Measurements from ENCODE around the gene SCAMP2.

Gene SCAMP2

GRCh38 chr15:74808840-74809229 is 64.3 kb downstream of the SCAMP2 start:
- H2AFZ ChIP-seq (ENCODE audit: low read depth, low read length) = no peak overlapping the region
- no peaks in the 10 kb centered on the region for H3K79me2 ChIP-seq (ENCODE audit: low read length)
- H3K9ac ChIP-seq (ENCODE audit: low read length) = no peak overlapping the region
- H3K4me2 ChIP-seq (ENCODE audit: low read length) = no peak overlapping the region
- no peaks in the 10 kb centered on the region for H3K27me3 ChIP-seq (ENCODE audit: low read depth, low read length)
- TF ChIP-seq CTCF (IDR thresholded peaks at IDR 0.05; ENCODE audit: low read depth, low read length) = peak; percentile 32; the same call in 1 of the 2 replicates
- TF ChIP-seq EZH2phosphoT487 (IDR thresholded peaks at IDR 0.05; ENCODE audit: low read depth) = no peak
- no peak overlapping the region for H3K4me3 ChIP-seq (ENCODE audit: low read length)
- peaks cover 6% of the 10 kb centered on the region for H4K20me1 ChIP-seq (ENCODE audit: insufficient read depth, low read length)
- peaks cover 7% of the 10 kb centered on the region for H3K4me1 ChIP-seq (ENCODE audit: low read length)
- peaks cover 11% of the 10 kb centered on the region for H3K36me3 ChIP-seq (replicated peaks; ENCODE audit: low read depth, low read length)
- H3K9me3 ChIP-seq (ENCODE audit: insufficient read depth, low read length) = no peaks in the 10 kb centered on the region
- no peak overlapping the region for H3K27ac ChIP-seq (ENCODE audit: low read length)

GRCh38 chr15:74808078-74808839 is 64.9 kb downstream of the SCAMP2 start:
- no peak for TF ChIP-seq EZH2phosphoT487 (IDR thresholded peaks at IDR 0.05; ENCODE audit: low read depth)
- TF ChIP-seq CTCF (IDR thresholded peaks at IDR 0.05; ENCODE audit: low read depth, low read length) = no peak
- Histone ChIP-seq H3K4me3 (ENCODE audit: low read length) (no peak overlapping the region), H3K4me1 (ENCODE audit: low read length) (peaks cover 7% of the 10 kb centered on the region), H4K20me1 (ENCODE audit: insufficient read depth, low read length) (peaks cover 12% of the 10 kb centered on the region), H3K9me3 (ENCODE audit: insufficient read depth, low read length) (no peaks in the 10 kb centered on the region), H3K9ac (ENCODE audit: low read length) (no peak overlapping the region), H3K27ac (ENCODE audit: low read length) (no peak overlapping the region), H2AFZ (ENCODE audit: low read depth, low read length) (no peak overlapping the region), H3K79me2 (ENCODE audit: low read length) (no peaks in the 10 kb centered on the region), H3K27me3 (ENCODE audit: low read depth, low read length) (no peaks in the 10 kb centered on the region), H3K36me3 (replicated peaks; ENCODE audit: low read depth, low read length) (peaks cover 17% of the 10 kb centered on the region), H3K4me2 (ENCODE audit: low read length) (no peak overlapping the region)

- Histone ChIP-seq H3K36me3 (replicated peaks; ENCODE audit: low read depth, low read length) (peaks cover 27% of the 10 kb centered on the region), H3K27me3 (ENCODE audit: low read depth, low read length) (no peaks in the 10 kb centered on the region), H3K4me2 (ENCODE audit: low read length) (no peak overlapping the region), H3K4me3 (ENCODE audit: low read length) (no peak overlapping the region), H2AFZ (ENCODE audit: low read depth, low read length) (no peak overlapping the region), H3K9me3 (ENCODE audit: insufficient read depth, low read length) (no peaks in the 10 kb centered on the region), H4K20me1 (ENCODE audit: insufficient read depth, low read length) (peaks cover 21% of the 10 kb centered on the region), H3K79me2 (ENCODE audit: low read length) (no peaks in the 10 kb centered on the region; the same call in 1 of the 2 replicates), H3K27ac (ENCODE audit: low read length) (no peak overlapping the region), H3K9ac (ENCODE audit: low read length) (no peak overlapping the region), H3K4me1 (ENCODE audit: low read length) (peaks cover 7% of the 10 kb centered on the region)
- no peak for TF ChIP-seq CTCF (IDR thresholded peaks at IDR 0.05; ENCODE audit: low read depth, low read length)
- no peak for TF ChIP-seq EZH2phosphoT487 (IDR thresholded peaks at IDR 0.05; ENCODE audit: low read depth)
Measured at GRCh38 chr15:74807282-74807681, 65.9 kb downstream of the SCAMP2 start.

- H3K9ac ChIP-seq (ENCODE audit: low read length) = no peak overlapping the region
- H3K4me1 ChIP-seq (ENCODE audit: low read length) = peaks cover 15% of the 10 kb centered on the region
- no peaks in the 10 kb centered on the region for H3K27me3 ChIP-seq (ENCODE audit: low read depth, low read length)
- H3K36me3 ChIP-seq (replicated peaks; ENCODE audit: low read depth, low read length) = peaks cover 49% of the 10 kb centered on the region
- H2AFZ ChIP-seq (ENCODE audit: low read depth, low read length) = no peak overlapping the region
- no peak overlapping the region for H3K4me3 ChIP-seq (ENCODE audit: low read length)
- no peaks in the 10 kb centered on the region for H3K9me3 ChIP-seq (ENCODE audit: insufficient read depth, low read length)
- no peak overlapping the region for H3K4me2 ChIP-seq (ENCODE audit: low read length)
- TF ChIP-seq CTCF (IDR thresholded peaks at IDR 0.05; ENCODE audit: low read depth, low read length) (no peak), EZH2phosphoT487 (IDR thresholded peaks at IDR 0.05; ENCODE audit: low read depth) (no peak)
- peaks cover 19% of the 10 kb centered on the region for H3K79me2 ChIP-seq (ENCODE audit: low read length)
- peaks cover 42% of the 10 kb centered on the region for H4K20me1 ChIP-seq (ENCODE audit: insufficient read depth, low read length)
- H3K27ac ChIP-seq (ENCODE audit: low read length) = no peak overlapping the region
Measured at GRCh38 chr15:74804935-74805334, 68.2 kb downstream of the SCAMP2 start.
